HG03565 (cell line): ENCODE measurements around the gene IQSEC1.

Experiments used
- ATAC-seq: cut with Tn5 transposase; IDR thresholded peaks from one replicate; pipeline ENCODE4 v1.9.1; 2021; ENCODE audit warnings: mild to moderate bottlenecking, moderate library complexity; ENCODE audit not compliant: unreplicated experiment

Gene IQSEC1

GRCh38 chr3:12988728-12989454 lies 84.3 kb downstream of the IQSEC1 start:
- ATAC-seq, result no peak

GRCh38 chr3:12987602-12988001 lies 85.6 kb downstream of the IQSEC1 start:
- no peak for ATAC-seq

GRCh38 chr3:12986986-12987385 lies 86.2 kb downstream of the IQSEC1 start:
- no peak for ATAC-seq

- ATAC-seq, result no peak
These were observed 86.7 kb downstream of the IQSEC1 start for GRCh38 chr3:12986521-12986920.

GRCh38 chr3:12986031-12986430 lies 87.2 kb downstream of the IQSEC1 start:
- no peak for ATAC-seq

GRCh38 chr3:12985148-12985547 lies 88.1 kb downstream of the IQSEC1 start:
- ATAC-seq, result no peak

GRCh38 chr3:12984023-12984823 lies 89.0 kb downstream of the IQSEC1 start:
- ATAC-seq, result peak; percentile 44

GRCh38 chr3:12983319-12983718 lies 89.9 kb downstream of the IQSEC1 start:
- no peak for ATAC-seq

GRCh38 chr3:12982619-12983101 lies 90.6 kb downstream of the IQSEC1 start:
- ATAC-seq, result no peak

GRCh38 chr3:12981306-12982275 lies 91.6 kb downstream of the IQSEC1 start:
- ATAC-seq, result no peak

- ATAC-seq, result no peak
These were observed 92.5 kb downstream of the IQSEC1 start for GRCh38 chr3:12980596-12981290.

- no peak for ATAC-seq
These were observed 93.2 kb downstream of the IQSEC1 start for GRCh38 chr3:12979947-12980487.

GRCh38 chr3:12979151-12979946 lies 93.9 kb downstream of the IQSEC1 start:
- ATAC-seq, result no peak

GRCh38 chr3:12978682-12979081 lies 94.5 kb downstream of the IQSEC1 start:
- ATAC-seq, result no peak

GRCh38 chr3:12977117-12977808 lies 96.0 kb downstream of the IQSEC1 start:
- ATAC-seq, result no peak

GRCh38 chr3:12975748-12976522 lies 97.3 kb downstream of the IQSEC1 start:
- no peak for ATAC-seq

GRCh38 chr3:12974819-12975218 lies 98.4 kb downstream of the IQSEC1 start:
- no peak for ATAC-seq

- ATAC-seq, result no peak
These were observed 98.9 kb downstream of the IQSEC1 start for GRCh38 chr3:12974334-12974733.
